Esophagus (tissue), 2 donors: ENCODE results near the gene LTB4R2. TPM values are rescaled to one million over a fixed set of nuclear protein-coding genes. Genes with fewer than 3 reads are reported as not detected.
"Not testable (repeated sequence)": the region's sequence is repeated elsewhere in the genome, so short reads cannot be mapped to it uniquely, and the experiment has no call there.

ENCODE experiments used
- H3K27ac ChIP-seq, 2 donors: one replicate each; pipeline ENCODE4 v1.5.1; 2013; ENCODE audit warnings: low read depth in 2 of 2, mild to moderate bottlenecking in 2 of 2, inconsistent platforms in 1 of 2, low read length in 1 of 2, moderate library complexity in 1 of 2
- H3K27me3 ChIP-seq, 2 donors: one replicate each; pipeline ENCODE4 v1.6.1; 2013; ENCODE audit warnings: low read length in 2 of 2, control low read depth in 1 of 2, mild to moderate bottlenecking in 1 of 2; ENCODE audit not compliant: insufficient read depth in 2 of 2, control insufficient read depth in 1 of 2
- H3K36me3 ChIP-seq, 2 donors: one replicate each; pipeline ENCODE4 v1.6.1; 2013; ENCODE audit warnings: low read length in 1 of 2; ENCODE audit not compliant: control insufficient read depth in 2 of 2, insufficient read depth in 2 of 2
- H3K4me1 ChIP-seq, 2 donors: one replicate each; pipeline ENCODE4 v1.6.1; 2013; ENCODE audit warnings: low read length in 1 of 2; ENCODE audit not compliant: control insufficient read depth in 2 of 2, insufficient read depth in 2 of 2
- H3K4me3 ChIP-seq, 2 donors: one replicate each; pipeline ENCODE4 v1.5.1; 2013; ENCODE audit warnings: low read length in 2 of 2, mild to moderate bottlenecking in 2 of 2, low read depth in 1 of 2, moderate library complexity in 1 of 2
- H3K9me3 ChIP-seq, 2 donors: one replicate each; pipeline ENCODE4 v1.6.1; 2013; ENCODE audit warnings: mild to moderate bottlenecking in 2 of 2, low read depth in 1 of 2, low read length in 1 of 2, moderate library complexity in 1 of 2; ENCODE audit not compliant: control insufficient read depth in 2 of 2, insufficient read depth in 1 of 2
- WGBS, 2 donors: extraction: QIAGEN DNeasy Blood & Tissue Kit; methylation state at CpG; one replicate each; pipeline ENCODE4 v1.1.7; 2013; 5-methylcytosine and 5-hydroxymethylcytosine counted together
- polyA plus RNA-seq, 2 donors: library from polyadenylated mRNA; stranded (reverse); fragments of 200-250 nt; gene quantifications; one replicate each; pipeline ENCODE4 v1.2.3, GENCODE V29; 2013
- donor health status: healthy with polysubstance abuse.
- donor health status: Bipolar disorder and iron deficiency.

Gene LTB4R2
- polyA plus RNA-seq, 2 donors: 11.6 to 30.4 TPM

- not testable (repeated sequence) for H3K4me3 ChIP-seq, H3K36me3 ChIP-seq, H3K27ac ChIP-seq, H3K27me3 ChIP-seq, H3K9me3 ChIP-seq
- peaks cover 0 to 13% of the 10 kb centered on the region in 2 donors for H3K4me1 ChIP-seq
- WGBS, 2 donors: 5 to 9% methylated on average over 8 to 9 of the region's 9 CpGs
These were observed 18.0 kb downstream of the LTB4R2 start for GRCh38 chr14:24327914-24328313.

- 90 to 94% methylated on average over 12 of the region's 12 CpGs for whole genome bisulfite sequencing, 2 donors
- Histone ChIP-seq H3K9me3 (no peaks in the 10 kb centered on the region), H3K4me1 (peaks cover 0 to 14% of the 10 kb centered on the region in 2 donors), H3K36me3 (no peaks in the 10 kb centered on the region), H3K27me3 (no peaks in the 10 kb centered on the region), H3K27ac (no peak overlapping the region), H3K4me3 (no peak overlapping the region)
These were observed 19.2 kb downstream of the LTB4R2 start for GRCh38 chr14:24329073-24329663.

GRCh38 chr14:24329736-24330135 lies 19.8 kb downstream of the LTB4R2 start:
- WGBS, 2 donors: 69 to 72% methylated on average over 9 of the region's 9 CpGs
- Histone ChIP-seq H3K9me3 (no peaks in the 10 kb centered on the region), H3K36me3 (no peaks in the 10 kb centered on the region), H3K4me3 (no peak overlapping the region), H3K27ac (no peak overlapping the region), H3K27me3 (no peaks in the 10 kb centered on the region), H3K4me1 (peaks cover 0 to 16% of the 10 kb centered on the region in 2 donors)

- 94% methylated on average over 10 of the region's 10 CpGs for WGBS, 2 donors
- H3K27ac ChIP-seq: no peak overlapping the region
- no peaks in the 10 kb centered on the region for H3K36me3 ChIP-seq
- peaks cover 0 to 17% of the 10 kb centered on the region in 2 donors for H3K4me1 ChIP-seq
- no peaks in the 10 kb centered on the region for H3K27me3 ChIP-seq
- no peak overlapping the region for H3K4me3 ChIP-seq
- no peaks in the 10 kb centered on the region for H3K9me3 ChIP-seq
These were observed 21.2 kb downstream of the LTB4R2 start for GRCh38 chr14:24330973-24331674.

GRCh38 chr14:24331731-24332267 lies 21.9 kb downstream of the LTB4R2 start:
- H3K27me3 ChIP-seq: no peaks in the 10 kb centered on the region
- H3K27ac ChIP-seq: no peak overlapping the region
- H3K36me3 ChIP-seq: no peaks in the 10 kb centered on the region
- WGBS, 2 donors: 57 to 58% methylated on average over 26 of the region's 26 CpGs
- no peaks in the 10 kb centered on the region for H3K9me3 ChIP-seq
- no peak overlapping the region for H3K4me3 ChIP-seq
- H3K4me1 ChIP-seq: peaks cover 0 to 17% of the 10 kb centered on the region in 2 donors

- Histone ChIP-seq H3K4me1 (peaks cover 0 to 17% of the 10 kb centered on the region in 2 donors), H3K36me3 (peaks cover 0 to 2% of the 10 kb centered on the region in 2 donors), H3K4me3 (peak overlapping the region; percentile 15 to 29), H3K27me3 (no peaks in the 10 kb centered on the region), H3K9me3 (no peaks in the 10 kb centered on the region), H3K27ac (no peak overlapping the region)
- WGBS, 2 donors: 15 to 18% methylated on average over 56 of the region's 56 CpGs
These were observed 22.5 kb downstream of the LTB4R2 start for GRCh38 chr14:24332268-24332993.

GRCh38 chr14:24334431-24335291 lies 24.7 kb downstream of the LTB4R2 start, which contains the start of gene ADCY4:
TSS of gene ADCY4 (minus strand) at chr14:24335071. CDS start at chr14:24334652, 419 bp downstream.
- H3K9me3 ChIP-seq: no peaks in the 10 kb centered on the region
- H3K36me3 ChIP-seq: peaks cover 0 to 4% of the 10 kb centered on the region in 2 donors
- 7 to 8% methylated on average over 63 to 65 of the region's 65 CpGs for WGBS, 2 donors
- no peaks in the 10 kb centered on the region for H3K27me3 ChIP-seq
- peak within 1 kb of the TSS; percentile 14 to 51 for H3K27ac ChIP-seq
- peaks cover 5 to 22% of the 10 kb centered on the region in 2 donors for H3K4me1 ChIP-seq
- H3K4me3 ChIP-seq: peak within 1 kb of the TSS; percentile 23 to 40

- peaks cover 5 to 22% of the 10 kb centered on the region in 2 donors for H3K4me1 ChIP-seq
- peaks cover 0 to 4% of the 10 kb centered on the region in 2 donors for H3K36me3 ChIP-seq
- peak overlapping the region; percentile 14 to 30 for H3K27ac ChIP-seq
- no peak overlapping the region for H3K4me3 ChIP-seq
- H3K27me3 ChIP-seq: no peaks in the 10 kb centered on the region
- H3K9me3 ChIP-seq: no peaks in the 10 kb centered on the region
- WGBS, 2 donors: 75 to 77% methylated on average over 12 of the region's 12 CpGs
These were observed 25.7 kb downstream of the LTB4R2 start for GRCh38 chr14:24335461-24336171.
